CD14-positive monocyte (primary cell): Measurements from ENCODE around the gene PDE4D. TPM values are rescaled to one million over a fixed set of nuclear protein-coding genes. Genes with fewer than 3 reads are reported as not detected.

Source experiments
- DNase-seq, 3 donors: peaks; one replicate each; pipeline ENCODE4 v3.0.0-alpha.2; 2011 to 2022
- H2AFZ ChIP-seq: 2 replicates; pipeline ENCODE4 v1.6.0; 2012; ENCODE audit warnings: mild to moderate bottlenecking, low read depth, low read length, inconsistent platforms; ENCODE audit not compliant: insufficient read depth, poor library complexity, severe bottlenecking
- H3K27ac ChIP-seq, 2 donors: 1 replicate in 1 of 2; 2 replicates in 1 of 2; pipeline ENCODE4 v1.5.1; 2012 to 2013; ENCODE audit warnings: low read length in 2 of 2, control low read depth in 1 of 2, inconsistent platforms in 1 of 2, low read depth in 1 of 2, mild to moderate bottlenecking in 1 of 2
- H3K27me3 ChIP-seq, 2 donors: one replicate each; pipeline versions ENCODE4 v1.6.0 to v1.6.1; 2011 to 2013; ENCODE audit warnings: low read length in 2 of 2; ENCODE audit not compliant: control insufficient read depth in 2 of 2, insufficient read depth in 2 of 2
- H3K36me3 ChIP-seq, 2 donors: replicated peaks in 1 of 2; 1 replicate in 1 of 2; 2 replicates in 1 of 2; pipeline versions ENCODE4 v1.5.1 to v1.6.1; 2012 to 2013; ENCODE audit warnings: low read length in 2 of 2, control low read depth in 1 of 2, inconsistent platforms in 1 of 2, mild to moderate bottlenecking in 1 of 2; ENCODE audit not compliant: insufficient read depth in 2 of 2, control insufficient read depth in 1 of 2
- H3K4me1 ChIP-seq, 2 donors: 1 replicate in 1 of 2; 2 replicates in 1 of 2; pipeline versions ENCODE4 v1.5.1 to v1.6.1; 2012 to 2013; ENCODE audit warnings: low read length in 2 of 2, control low read depth in 1 of 2, inconsistent platforms in 1 of 2, mild to moderate bottlenecking in 1 of 2, moderate library complexity in 1 of 2; ENCODE audit not compliant: insufficient read depth in 2 of 2, control insufficient read depth in 1 of 2
- H3K4me2 ChIP-seq: replicated peaks from 2 replicates; pipeline ENCODE3; 2012; ENCODE audit warnings: low read length, moderate library complexity, mild to moderate bottlenecking; ENCODE audit not compliant: poor library complexity, severe bottlenecking; ENCODE audit errors: extremely low read depth
- H3K4me3 ChIP-seq, 3 experiments: fragments of 200-600 bp in 1 of 3; sonication (generic) in 1 of 3; replicated peaks in 1 of 3; 1 replicate in 2 of 3; 2 replicates in 1 of 3; pipeline ENCODE4 v1.5.1; 2011 to 2013; ENCODE audit warnings: low read length in 3 of 3, mild to moderate bottlenecking in 3 of 3, control low read depth in 2 of 3, low read depth in 2 of 3, inconsistent platforms in 1 of 3, moderate library complexity in 1 of 3
- H3K79me2 ChIP-seq: 2 replicates; pipeline ENCODE4 v1.6.0; 2012; ENCODE audit warnings: mild to moderate bottlenecking, control low read depth, inconsistent platforms, low read length, moderate library complexity; ENCODE audit not compliant: insufficient read depth
- H3K9ac ChIP-seq: 2 replicates; pipeline ENCODE4 v1.6.0; 2017; ENCODE audit warnings: low read length, mild to moderate bottlenecking; ENCODE audit not compliant: insufficient read depth, poor library complexity, severe bottlenecking
- H3K9me3 ChIP-seq, 2 donors: replicated peaks in 1 of 2; 1 replicate in 1 of 2; 2 replicates in 1 of 2; pipeline versions ENCODE4 v1.5.1 to v1.6.1; 2012 to 2013; ENCODE audit warnings: low read length in 2 of 2, control low read depth in 1 of 2; ENCODE audit not compliant: control insufficient read depth in 1 of 2, insufficient read depth in 1 of 2
- H4K20me1 ChIP-seq: 2 replicates; pipeline ENCODE4 v1.6.0; 2012; ENCODE audit warnings: mild to moderate bottlenecking, low read length, control low read depth, moderate library complexity; ENCODE audit not compliant: insufficient read depth
- H3K27ac Mint-ChIP-seq, 7 donors: one replicate each; pipeline ENCODE4 v1.8.0; 2020; ENCODE audit warnings: mild to moderate bottlenecking in 7 of 7, mixed read lengths in 7 of 7, moderate library complexity in 6 of 7, inconsistent platforms in 2 of 7
- H3K27me3 Mint-ChIP-seq, 3 donors: one replicate each; pipeline ENCODE4 v1.8.0; 2021 to 2022; ENCODE audit warnings: low read depth in 3 of 3, mild to moderate bottlenecking in 3 of 3, mixed read lengths in 3 of 3, moderate library complexity in 3 of 3, inconsistent platforms in 1 of 3
- H3K36me3 Mint-ChIP-seq, 2 donors: one replicate each; pipeline ENCODE4 v1.8.0; 2020; ENCODE audit warnings: mixed read lengths in 2 of 2, inconsistent platforms in 1 of 2, mild to moderate bottlenecking in 1 of 2
- H3K4me1 Mint-ChIP-seq: one replicate; pipeline ENCODE4 v1.8.0; 2020; ENCODE audit warnings: mild to moderate bottlenecking, mixed read lengths
- H3K4me3 Mint-ChIP-seq, 2 donors: one replicate each; pipeline ENCODE4 v1.8.0; 2020; ENCODE audit warnings: mild to moderate bottlenecking in 2 of 2, mixed read lengths in 2 of 2, moderate library complexity in 1 of 2
- H3K9me3 Mint-ChIP-seq, 7 donors: one replicate each; pipeline ENCODE4 v1.8.0; 2020 to 2022; ENCODE audit warnings: mixed read lengths in 7 of 7, mild to moderate bottlenecking in 6 of 7, moderate library complexity in 6 of 7, inconsistent platforms in 2 of 7
- CTCF ChIP-seq: fragments of 200-600 bp; IDR thresholded peaks from one replicate; pipeline ENCODE4 v1.8.0; 2022; ENCODE audit warnings: antibody characterized with exemption, mild to moderate bottlenecking
- WGBS: methylation state at CpG from one replicate; pipeline ENCODE4 v1.1.5; 2013; ENCODE audit warnings: missing lambda C conversion rate; ENCODE audit not compliant: insufficient coverage; 5-methylcytosine and 5-hydroxymethylcytosine counted together
- intact Hi-C, 2 donors: fragments of 100-400 bp; cut with micrococcal nuclease; formaldehyde crosslinking; loops; one replicate each; pipeline versions ENCODE4 v1.15.0 to v1.15.1; 2023
- polyA plus RNA-seq, 3 donors: library from polyadenylated mRNA; depleted of rRNA in 1 of 3; unstranded in 2 of 3; stranded (reverse) in 1 of 3; fragments of 300-500 nt in 2 of 3; fragments of >200 nt in 1 of 3; fragmentation: Illumina TruSeq in 2 of 3; gene quantifications; 1 replicate in 2 of 3; 2 replicates in 1 of 3; pipeline ENCODE4 v1.2.3, GENCODE V29; 2012 to 2021

PDE4D gene
- polyA plus RNA-seq, 3 donors = 1.9 to 3.4 (median 2.8) TPM

- H3K36me3 ChIP-seq = no peaks in the 10 kb centered on the region
- H2AFZ ChIP-seq = no peak overlapping the region
- Mint-ChIP-seq H3K4me1 (peaks cover 6% of the 10 kb centered on the region), H3K36me3 (peaks cover 0 to 2% of the 10 kb centered on the region in 2 donors), H3K27ac (no peak overlapping the region), H3K9me3 (no peaks in the 10 kb centered on the region), H3K27me3 (peaks cover 0 to 6% (median 3%) of the 10 kb centered on the region in 3 donors), H3K4me3 (no peak overlapping the region)
- TF ChIP-seq CTCF = no peak
- DNase-seq = no peak
- H3K9me3 ChIP-seq = no peaks in the 10 kb centered on the region
- no peak overlapping the region for H3K4me2 ChIP-seq
- no peak overlapping the region for H3K4me3 ChIP-seq
- H4K20me1 ChIP-seq = no peaks in the 10 kb centered on the region
- H3K79me2 ChIP-seq = no peaks in the 10 kb centered on the region
- no peak overlapping the region for H3K9ac ChIP-seq
- WGBS = 90% methylated on average over 2 of the region's 5 CpGs
- H3K4me1 ChIP-seq = peaks cover 0 to 3% of the 10 kb centered on the region in 2 donors
- intact Hi-C loops = loop anchor here in 1 of 2 donors (5.0 kb wide), 1 partner anchor 186 kb away; no protein-coding TSS in a partner anchor
- H3K27me3 ChIP-seq = peaks cover 0 to 3% of the 10 kb centered on the region in 2 donors
- H3K27ac ChIP-seq = no peak overlapping the region
These were observed 707.7 kb downstream of the PDE4D start for GRCh38 chr5:59185757-59186385.

- H3K36me3 Mint-ChIP-seq = peaks cover 0 to 2% of the 10 kb centered on the region in 2 donors
- H3K27me3 Mint-ChIP-seq = peaks cover 0 to 6% (median 3%) of the 10 kb centered on the region in 3 donors
- H3K9ac ChIP-seq = no peak overlapping the region
- TF ChIP-seq CTCF = no peak
- no peak overlapping the region for H3K27ac ChIP-seq
- 100% methylated on average over 2 of the region's 6 CpGs for WGBS
- H4K20me1 ChIP-seq = no peaks in the 10 kb centered on the region
- no peak overlapping the region for H3K27ac Mint-ChIP-seq
- no peak overlapping the region for H3K4me2 ChIP-seq
- intact Hi-C loops = loop anchor here in 1 of 2 donors (5.0 kb wide), 1 partner anchor 188 kb away; no protein-coding TSS in a partner anchor
- H3K4me3 Mint-ChIP-seq = no peak overlapping the region
- H3K9me3 Mint-ChIP-seq = no peaks in the 10 kb centered on the region
- no peak overlapping the region for H3K4me3 ChIP-seq
- H3K4me1 ChIP-seq = peaks cover 0 to 3% of the 10 kb centered on the region in 2 donors
- no peaks in the 10 kb centered on the region for H3K36me3 ChIP-seq
- H2AFZ ChIP-seq = no peak overlapping the region
- H3K9me3 ChIP-seq = no peaks in the 10 kb centered on the region
- no peak for DNase-seq
- H3K27me3 ChIP-seq = peaks cover 0 to 3% of the 10 kb centered on the region in 2 donors
- no peaks in the 10 kb centered on the region for H3K79me2 ChIP-seq
- peaks cover 6% of the 10 kb centered on the region for H3K4me1 Mint-ChIP-seq
These were observed 708.8 kb downstream of the PDE4D start for GRCh38 chr5:59184769-59185168.
